ENCODE measurements around the gene IL17C.

Gene IL17C

GRCh38 chr16:88622125-88622524 is 16.2 kb upstream of the IL17C start:
- Histone ChIP-seq H3K4me3 (ENCODE audit: low read depth, low read length, poor library complexity, severe bottlenecking) (no peak overlapping the region), H2AFZ (ENCODE audit: low read length) (no peak overlapping the region), H3K9me2 (ENCODE audit: low read depth, low read length) (no peaks in the 10 kb centered on the region), H3K9ac (ENCODE audit: low read length) (no peak overlapping the region), H4K20me1 (ENCODE audit: insufficient read depth, low read length) (no peaks in the 10 kb centered on the region), H3K27me3 (ENCODE audit: insufficient read depth, low read length) (no peaks in the 10 kb centered on the region), H3K9me3 (ENCODE audit: low read length) (no peaks in the 10 kb centered on the region), H3K4me1 (ENCODE audit: insufficient read depth, low read length, severe bottlenecking) (no peaks in the 10 kb centered on the region), H3K36me3 (ENCODE audit: insufficient read depth, low read length) (peaks cover 59% of the 10 kb centered on the region), H3K27ac (ENCODE audit: low read depth, low read length, poor library complexity, severe bottlenecking) (no peak overlapping the region), H3F3A (ENCODE audit: insufficient read depth, low read length) (no peaks in the 10 kb centered on the region), H3K79me2 (ENCODE audit: insufficient read depth, low read length) (no peaks in the 10 kb centered on the region), H3K4me2 (ENCODE audit: low read length) (no peak overlapping the region)
- TF ChIP-seq EZH2 (IDR thresholded peaks at IDR 0.05; ENCODE audit: borderline replicate concordance, low read length) = no peak

GRCh38 chr16:88622866-88623265 is 15.5 kb upstream of the IL17C start:
- Histone ChIP-seq H3K27ac (ENCODE audit: low read depth, low read length, poor library complexity, severe bottlenecking) (no peak overlapping the region), H3K27me3 (ENCODE audit: insufficient read depth, low read length) (no peaks in the 10 kb centered on the region), H3K79me2 (ENCODE audit: insufficient read depth, low read length) (no peaks in the 10 kb centered on the region), H4K20me1 (ENCODE audit: insufficient read depth, low read length) (no peaks in the 10 kb centered on the region), H3K4me2 (ENCODE audit: low read length) (no peak overlapping the region), H3K36me3 (ENCODE audit: insufficient read depth, low read length) (peaks cover 67% of the 10 kb centered on the region), H3K9me3 (ENCODE audit: low read length) (no peaks in the 10 kb centered on the region), H3F3A (ENCODE audit: insufficient read depth, low read length) (no peaks in the 10 kb centered on the region), H3K4me1 (ENCODE audit: insufficient read depth, low read length, severe bottlenecking) (no peaks in the 10 kb centered on the region), H3K9ac (ENCODE audit: low read length) (no peak overlapping the region), H3K9me2 (ENCODE audit: low read depth, low read length) (no peaks in the 10 kb centered on the region), H2AFZ (ENCODE audit: low read length) (no peak overlapping the region), H3K4me3 (ENCODE audit: low read depth, low read length, poor library complexity, severe bottlenecking) (no peak overlapping the region)
- no peak for TF ChIP-seq CTCF (IDR thresholded peaks at IDR 0.05; ENCODE audit: low read length)
- TF ChIP-seq EZH2 (IDR thresholded peaks at IDR 0.05; ENCODE audit: borderline replicate concordance, low read length) = no peak

- Histone ChIP-seq H3K36me3 (ENCODE audit: insufficient read depth, low read length) (peaks cover 76% of the 10 kb centered on the region), H3K9me3 (ENCODE audit: low read length) (no peaks in the 10 kb centered on the region), H3K27me3 (ENCODE audit: insufficient read depth, low read length) (no peaks in the 10 kb centered on the region), H3K4me2 (ENCODE audit: low read length) (no peak overlapping the region), H4K20me1 (ENCODE audit: insufficient read depth, low read length) (no peaks in the 10 kb centered on the region), H3K9ac (ENCODE audit: low read length) (no peak overlapping the region), H3K79me2 (ENCODE audit: insufficient read depth, low read length) (no peaks in the 10 kb centered on the region), H3K9me2 (ENCODE audit: low read depth, low read length) (no peaks in the 10 kb centered on the region), H3K4me3 (ENCODE audit: low read depth, low read length, poor library complexity, severe bottlenecking) (no peak overlapping the region), H3K4me1 (ENCODE audit: insufficient read depth, low read length, severe bottlenecking) (no peaks in the 10 kb centered on the region), H2AFZ (ENCODE audit: low read length) (no peak overlapping the region), H3K27ac (ENCODE audit: low read depth, low read length, poor library complexity, severe bottlenecking) (no peak overlapping the region), H3F3A (ENCODE audit: insufficient read depth, low read length) (no peaks in the 10 kb centered on the region)
- no peak for TF ChIP-seq EZH2 (IDR thresholded peaks at IDR 0.05; ENCODE audit: borderline replicate concordance, low read length)
- TF ChIP-seq CTCF (IDR thresholded peaks at IDR 0.05; ENCODE audit: low read length) = no peak
These were observed 14.5 kb upstream of the IL17C start for GRCh38 chr16:88623858-88624257.

- no peak overlapping the region for H3K9ac ChIP-seq (ENCODE audit: low read length)
- H3K27ac ChIP-seq (ENCODE audit: low read depth, low read length, poor library complexity, severe bottlenecking) = no peak overlapping the region
- H3K4me3 ChIP-seq (ENCODE audit: low read depth, low read length, poor library complexity, severe bottlenecking) = no peak overlapping the region
- TF ChIP-seq EZH2 (IDR thresholded peaks at IDR 0.05; ENCODE audit: borderline replicate concordance, low read length) = no peak
- TF ChIP-seq CTCF (IDR thresholded peaks at IDR 0.05; ENCODE audit: low read length) = no peak
- H4K20me1 ChIP-seq (ENCODE audit: insufficient read depth, low read length) = no peaks in the 10 kb centered on the region
- no peaks in the 10 kb centered on the region for H3K27me3 ChIP-seq (ENCODE audit: insufficient read depth, low read length)
- H3F3A ChIP-seq (ENCODE audit: insufficient read depth, low read length) = no peaks in the 10 kb centered on the region
- no peaks in the 10 kb centered on the region for H3K9me3 ChIP-seq (ENCODE audit: low read length)
- H3K36me3 ChIP-seq (ENCODE audit: insufficient read depth, low read length) = peaks cover 75% of the 10 kb centered on the region
- no peak overlapping the region for H2AFZ ChIP-seq (ENCODE audit: low read length)
- H3K79me2 ChIP-seq (ENCODE audit: insufficient read depth, low read length) = no peaks in the 10 kb centered on the region
- no peak overlapping the region for H3K4me2 ChIP-seq (ENCODE audit: low read length)
- H3K4me1 ChIP-seq (ENCODE audit: insufficient read depth, low read length, severe bottlenecking) = no peaks in the 10 kb centered on the region
- H3K9me2 ChIP-seq (ENCODE audit: low read depth, low read length) = no peaks in the 10 kb centered on the region
These were observed 13.9 kb upstream of the IL17C start for GRCh38 chr16:88624481-88624880.
